HG03097 (cell line): Measurements from ENCODE around the gene NOL8.
A peak's percentile ranks its signal among the peaks of the same experiment; 100 is the strongest.

Experiments
- ATAC-seq: cut with Tn5 transposase; IDR thresholded peaks from one replicate; pipeline ENCODE4 v1.9.1; 2021; ENCODE audit not compliant: unreplicated experiment, low FRiP score

NOL8 gene

GRCh38 chr9:92325269-92325990, at the start of gene NOL8, which contains the start of gene CENPP:
Gene NOL8 (minus strand): TSS chr9:92325350. CDS start chr9:92324161, 1,189 bp downstream.
Gene CENPP (plus strand): TSS chr9:92325953.
- ATAC-seq, result peak; percentile 89

GRCh38 chr9:92373167-92373566, 48.0 kb upstream of the NOL8 start:
- ATAC-seq, result no peak

- ATAC-seq, result no peak
Measured at GRCh38 chr9:92369075-92369474, 43.9 kb upstream of the NOL8 start.

- no peak for ATAC-seq
Measured at GRCh38 chr9:92360083-92360482, 34.9 kb upstream of the NOL8 start.

GRCh38 chr9:92359394-92359995, 34.3 kb upstream of the NOL8 start:
- no peak for ATAC-seq

- no peak for ATAC-seq
Measured at GRCh38 chr9:92353051-92353450, 27.9 kb upstream of the NOL8 start.

GRCh38 chr9:92350740-92351133, 25.6 kb upstream of the NOL8 start:
- ATAC-seq, result no peak

- no peak for ATAC-seq
Measured at GRCh38 chr9:92349771-92350739, 24.9 kb upstream of the NOL8 start.

GRCh38 chr9:92345582-92345981, 20.4 kb upstream of the NOL8 start:
- no peak for ATAC-seq

GRCh38 chr9:92342825-92343488, 17.8 kb upstream of the NOL8 start:
- no peak for ATAC-seq

GRCh38 chr9:92341578-92341977, 16.4 kb upstream of the NOL8 start:
- ATAC-seq, result no peak

GRCh38 chr9:92333282-92333634, 8.1 kb upstream of the NOL8 start:
- ATAC-seq, result no peak

- no peak for ATAC-seq
Measured at GRCh38 chr9:92332577-92333281, 7.6 kb upstream of the NOL8 start.

- ATAC-seq, result no peak
Measured at GRCh38 chr9:92328225-92328624, 3.1 kb upstream of the NOL8 start.

GRCh38 chr9:92327283-92327850, 2.2 kb upstream of the NOL8 start:
- no peak for ATAC-seq

GRCh38 chr9:92325991-92326500, 896 bp upstream of the NOL8 start:
- ATAC-seq, result peak; percentile 25

GRCh38 chr9:92324889-92325268, 271 bp downstream of the NOL8 start:
- no peak for ATAC-seq

- ATAC-seq, result no peak
Measured at GRCh38 chr9:92324431-92324830, 719 bp downstream of the NOL8 start.

GRCh38 chr9:92315456-92315855, 9.7 kb downstream of the NOL8 start:
- ATAC-seq, result no peak

GRCh38 chr9:92313624-92314012, 11.5 kb downstream of the NOL8 start:
- no peak for ATAC-seq
